Measurements from ENCODE around the gene VWA2.

Gene VWA2

GRCh38 chr10:114239117-114239993 lies at the start of gene VWA2:
Gene VWA2 (plus strand): TSS chr10:114239254. CDS start chr10:114248714, 9,460 bp downstream.
- no peak for DNase-seq (ENCODE audit: low read depth)

GRCh38 chr10:114189700-114190099 lies 49.4 kb upstream of the VWA2 start:
- DNase-seq (ENCODE audit: low read depth): no peak

- no peak for DNase-seq (ENCODE audit: low read depth)
These were observed 44.0 kb upstream of the VWA2 start for GRCh38 chr10:114195079-114195478.

- no peak for DNase-seq (ENCODE audit: low read depth)
These were observed 39.8 kb upstream of the VWA2 start for GRCh38 chr10:114199239-114199638.

- DNase-seq (ENCODE audit: low read depth): no peak
These were observed 36.2 kb upstream of the VWA2 start for GRCh38 chr10:114202812-114203211.

- no peak for DNase-seq (ENCODE audit: low read depth)
These were observed 32.2 kb upstream of the VWA2 start for GRCh38 chr10:114206902-114207301.

GRCh38 chr10:114207349-114207748 lies 31.7 kb upstream of the VWA2 start:
- no peak for DNase-seq (ENCODE audit: low read depth)

- no peak for DNase-seq (ENCODE audit: low read depth)
These were observed 30.7 kb upstream of the VWA2 start for GRCh38 chr10:114208351-114208750.

GRCh38 chr10:114212153-114212552 lies 26.9 kb upstream of the VWA2 start:
- no peak for DNase-seq (ENCODE audit: low read depth)

- no peak for DNase-seq (ENCODE audit: low read depth)
These were observed 24.0 kb upstream of the VWA2 start for GRCh38 chr10:114215033-114215432.

- DNase-seq (ENCODE audit: low read depth): no peak
These were observed 18.8 kb upstream of the VWA2 start for GRCh38 chr10:114220281-114220680.

GRCh38 chr10:114221235-114221634 lies 17.8 kb upstream of the VWA2 start:
- DNase-seq (ENCODE audit: low read depth): no peak

- DNase-seq (ENCODE audit: low read depth): no peak
These were observed 16.0 kb upstream of the VWA2 start for GRCh38 chr10:114223066-114223465.

- no peak for DNase-seq (ENCODE audit: low read depth)
These were observed 10.9 kb upstream of the VWA2 start for GRCh38 chr10:114228156-114228555.

GRCh38 chr10:114232561-114233176 lies 6.4 kb upstream of the VWA2 start:
- no peak for DNase-seq (ENCODE audit: low read depth)

- no peak for DNase-seq (ENCODE audit: low read depth)
These were observed 5.6 kb upstream of the VWA2 start for GRCh38 chr10:114233482-114233881.

- DNase-seq (ENCODE audit: low read depth): no peak
These were observed 4.9 kb upstream of the VWA2 start for GRCh38 chr10:114234132-114234531.

GRCh38 chr10:114239994-114240345 lies 916 bp downstream of the VWA2 start:
- DNase-seq (ENCODE audit: low read depth): no peak

GRCh38 chr10:114242235-114242634 lies 3.2 kb downstream of the VWA2 start:
- DNase-seq (ENCODE audit: low read depth): no peak

GRCh38 chr10:114243661-114244060 lies 4.6 kb downstream of the VWA2 start:
- DNase-seq (ENCODE audit: low read depth): no peak

GRCh38 chr10:114244126-114244525 lies 5.1 kb downstream of the VWA2 start:
- DNase-seq (ENCODE audit: low read depth): no peak

GRCh38 chr10:114245121-114245791 lies 6.2 kb downstream of the VWA2 start:
- no peak for DNase-seq (ENCODE audit: low read depth)

GRCh38 chr10:114246679-114247305 lies 7.7 kb downstream of the VWA2 start:
- no peak for DNase-seq (ENCODE audit: low read depth)
